B cell (primary cell): ENCODE results near the gene ABCB10.

Experiments
- CTCF ChIP-seq: fragments of 200-600 bp; IDR thresholded peaks from one replicate; pipeline ENCODE4 v1.8.0; 2022; ENCODE audit warnings: antibody characterized with exemption, mild to moderate bottlenecking
- EZH2 ChIP-seq: IDR thresholded peaks from 2 replicates; pipeline ENCODE4 v1.6.1; 2012; ENCODE audit warnings: borderline replicate concordance, low read depth, mild to moderate bottlenecking, moderate library complexity, low read length; ENCODE audit not compliant: insufficient read depth, poor library complexity, severe bottlenecking

GRCh38 chr1:229562686-229563085 lies 4.2 kb upstream of the ABCB10 start:
- TF ChIP-seq CTCF: no peak
- TF ChIP-seq EZH2: no peak
